ENCODE results near the gene SETD5. TPM values are rescaled to one million over a fixed set of nuclear protein-coding genes. Genes with fewer than 3 reads are reported as not detected.

Gene SETD5
- total RNA-seq, 2 experiments from 2014 or later: 120 to 214 TPM

GRCh38 chr3:9415485-9416138, 18.2 kb downstream of the SETD5 start:
- POLR2A ChIA-PET: interaction anchor here (0.6 to 3.6 kb wide), 8 partner anchors 9 to 572 kb away, joined by 3 to 11 read pairs (median 4); partner anchors contain the start of gene THUMPD3
- peaks cover 21% of the 10 kb centered on the region; the same call in 1 of the 2 replicates for H4K20me1 ChIP-seq (ENCODE audit: insufficient read depth, low read length)
- H3K4me3 ChIP-seq (ENCODE audit: low read depth, low read length, poor library complexity, severe bottlenecking): no peak overlapping the region
- H3K9me3 ChIP-seq (ENCODE audit: low read length): no peaks in the 10 kb centered on the region
- no peak for DNase-seq (ENCODE audit: low spot score)
- CTCF ChIA-PET (ENCODE audit: unreplicated experiment): no interaction called here
- BruUV-seq (replicated peaks): no TSS peak
- H3K4me2 ChIP-seq (ENCODE audit: low read length): no peak overlapping the region
- no peaks in the 10 kb centered on the region for H3K9me2 ChIP-seq (ENCODE audit: insufficient read depth, low read length)
- TF ChIP-seq EZH2phosphoT487 (IDR thresholded peaks at IDR 0.05; ENCODE audit: borderline replicate concordance, low read depth, low read length): no peak
- TF ChIP-seq, protein P1, sequence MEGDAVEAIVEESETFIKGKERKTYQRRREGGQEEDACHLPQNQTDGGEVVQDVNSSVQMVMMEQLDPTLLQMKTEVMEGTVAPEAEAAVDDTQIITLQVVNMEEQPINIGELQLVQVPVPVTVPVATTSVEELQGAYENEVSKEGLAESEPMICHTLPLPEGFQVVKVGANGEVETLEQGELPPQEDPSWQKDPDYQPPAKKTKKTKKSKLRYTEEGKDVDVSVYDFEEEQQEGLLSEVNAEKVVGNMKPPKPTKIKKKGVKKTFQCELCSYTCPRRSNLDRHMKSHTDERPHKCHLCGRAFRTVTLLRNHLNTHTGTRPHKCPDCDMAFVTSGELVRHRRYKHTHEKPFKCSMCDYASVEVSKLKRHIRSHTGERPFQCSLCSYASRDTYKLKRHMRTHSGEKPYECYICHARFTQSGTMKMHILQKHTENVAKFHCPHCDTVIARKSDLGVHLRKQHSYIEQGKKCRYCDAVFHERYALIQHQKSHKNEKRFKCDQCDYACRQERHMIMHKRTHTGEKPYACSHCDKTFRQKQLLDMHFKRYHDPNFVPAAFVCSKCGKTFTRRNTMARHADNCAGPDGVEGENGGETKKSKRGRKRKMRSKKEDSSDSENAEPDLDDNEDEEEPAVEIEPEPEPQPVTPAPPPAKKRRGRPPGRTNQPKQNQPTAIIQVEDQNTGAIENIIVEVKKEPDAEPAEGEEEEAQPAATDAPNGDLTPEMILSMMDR (conservative IDR thresholded peaks at IDR 0.05; ENCODE audit: low read length): no peak
- no peak overlapping the region for H3K27ac ChIP-seq (ENCODE audit: low read depth, low read length, poor library complexity, severe bottlenecking)
- intact Hi-C loops (cut with micrococcal nuclease; ENCODE audit: unreplicated experiment): no loop called here
- no peak overlapping the region for H2AFZ ChIP-seq (ENCODE audit: low read length)
- peaks cover 100% of the 10 kb centered on the region for H3K79me2 ChIP-seq (ENCODE audit: insufficient read depth, low read depth, low read length)
- H3K4me1 ChIP-seq (ENCODE audit: insufficient read depth, low read length, poor library complexity, severe bottlenecking): peaks cover under 1% of the 10 kb centered on the region
- H3K36me3 ChIP-seq (ENCODE audit: insufficient read depth, low read length): peaks cover 65% of the 10 kb centered on the region

GRCh38 chr3:9416139-9416780, 18.8 kb downstream of the SETD5 start:
- Histone ChIP-seq H3K9me2 (ENCODE audit: insufficient read depth, low read length) (no peaks in the 10 kb centered on the region), H3K4me2 (ENCODE audit: low read length) (no peak overlapping the region), H3K27ac (ENCODE audit: low read depth, low read length, poor library complexity, severe bottlenecking) (no peak overlapping the region), H3K79me2 (ENCODE audit: insufficient read depth, low read depth, low read length) (peaks cover 100% of the 10 kb centered on the region), H3K4me1 (ENCODE audit: insufficient read depth, low read length, poor library complexity, severe bottlenecking) (no peaks in the 10 kb centered on the region), H2AFZ (ENCODE audit: low read length) (no peak overlapping the region), H4K20me1 (ENCODE audit: insufficient read depth, low read length) (peaks cover 28% of the 10 kb centered on the region; the same call in 1 of the 2 replicates), H3K9me3 (ENCODE audit: low read length) (no peaks in the 10 kb centered on the region), H3K4me3 (ENCODE audit: low read depth, low read length, poor library complexity, severe bottlenecking) (no peak overlapping the region), H3K36me3 (ENCODE audit: insufficient read depth, low read length) (peaks cover 71% of the 10 kb centered on the region)
- intact Hi-C loops (cut with micrococcal nuclease; ENCODE audit: unreplicated experiment): no loop called here
- no peak for TF ChIP-seq EZH2phosphoT487 (IDR thresholded peaks at IDR 0.05; ENCODE audit: borderline replicate concordance, low read depth, low read length)
- DNase-seq (ENCODE audit: low spot score): no peak
- POLR2A ChIA-PET: interaction anchor here (0.6 to 3.6 kb wide), 10 partner anchors 9 to 571 kb away, joined by 3 to 11 read pairs (median 4); partner anchors contain the start of gene THUMPD3
- no TSS peak for BruUV-seq (replicated peaks)
- CTCF ChIA-PET (ENCODE audit: unreplicated experiment): no interaction called here

- no peak overlapping the region for H3K4me3 ChIP-seq (ENCODE audit: low read depth, low read length, poor library complexity, severe bottlenecking)
- ChIA-PET CTCF (ENCODE audit: unreplicated experiment) (no interaction called here), POLR2A (interaction anchor here (1.1 to 2.3 kb wide), 7 partner anchors 10 to 26 kb away, joined by 3 to 8 read pairs (median 4); no protein-coding TSS in a partner anchor)
- no TSS peak for BruUV-seq (replicated peaks)
- TF ChIP-seq, protein P1 (conservative IDR thresholded peaks at IDR 0.05; ENCODE audit: low read length): no peak
- no peak for TF ChIP-seq EZH2phosphoT487 (IDR thresholded peaks at IDR 0.05; ENCODE audit: borderline replicate concordance, low read depth, low read length)
- no peak overlapping the region for H3K27ac ChIP-seq (ENCODE audit: low read depth, low read length, poor library complexity, severe bottlenecking)
- intact Hi-C loops (cut with micrococcal nuclease; ENCODE audit: unreplicated experiment): loop anchor here (5.0 kb wide), 1 partner anchor 69 kb away; no protein-coding TSS in a partner anchor
- no peak overlapping the region for H2AFZ ChIP-seq (ENCODE audit: low read length)
- no peak for DNase-seq (ENCODE audit: low spot score)
- no peaks in the 10 kb centered on the region for H3K9me2 ChIP-seq (ENCODE audit: insufficient read depth, low read length)
- H4K20me1 ChIP-seq (ENCODE audit: insufficient read depth, low read length): peaks cover 50% of the 10 kb centered on the region
- no peak overlapping the region for H3K4me2 ChIP-seq (ENCODE audit: low read length)
- H3K36me3 ChIP-seq (ENCODE audit: insufficient read depth, low read length): peaks cover 76% of the 10 kb centered on the region
- H3K4me1 ChIP-seq (ENCODE audit: insufficient read depth, low read length, poor library complexity, severe bottlenecking): peaks cover 5% of the 10 kb centered on the region
- H3K9me3 ChIP-seq (ENCODE audit: low read length): no peaks in the 10 kb centered on the region
- peaks cover 100% of the 10 kb centered on the region for H3K79me2 ChIP-seq (ENCODE audit: insufficient read depth, low read depth, low read length)
Measured at GRCh38 chr3:9420850-9421549, 23.6 kb downstream of the SETD5 start.

All from OCI-LY7 (cell line).